H1 (cell line): ENCODE measurements around the gene PSAP. TPM values are rescaled to one million over a fixed set of nuclear protein-coding genes. Genes with fewer than 3 reads are reported as not detected.

Experiments
- polyA plus RNA-seq, 7 experiments: library from polyadenylated mRNA; depleted of rRNA in 3 of 7; stranded (reverse) in 5 of 7; unstranded in 2 of 7; fragments of >200 nt in 5 of 7; fragments of 200-250 nt in 2 of 7; gene quantifications; 1 replicate in 5 of 7; 2 replicates in 1 of 7; 4 replicates in 1 of 7; pipeline versions ENCODE4 v1.2.1 to v1.2.3, GENCODE V29; 2011 to 2013; ENCODE audit warnings: missing spikeins in 2 of 7, mixed read lengths in 2 of 7
- total RNA-seq: library from RNA; stranded (reverse); fragmentation: NEBNext Ultra II Directional; extraction: Animal tissue kit (Norgen Biotek cat#: 25700); gene quantifications from 2 replicates; pipeline ENCODE4 v1.2.1, GENCODE V29; 2021
- TF ChIP-seq, protein P1 (sequence below), 3 experiments: IDR thresholded peaks; 1 replicate in 2 of 3; 2 replicates in 1 of 3; pipeline versions ENCODE4 v1.5.1 to v1.6.1; 2011; ENCODE audit warnings: low read length in 3 of 3, mild to moderate bottlenecking in 3 of 3, inconsistent platforms in 2 of 3, low read depth in 1 of 3, moderate library complexity in 1 of 3; ENCODE audit not compliant: insufficient read depth in 1 of 3; ENCODE audit errors: control extremely low read depth in 1 of 3

The PSAP gene
- total and polyA plus RNA-seq, 2 of the 8 experiments (the other 6 are each of a cell fraction or from before 2014, with no cell fraction given), result 386 to 504 TPM

DNA sequence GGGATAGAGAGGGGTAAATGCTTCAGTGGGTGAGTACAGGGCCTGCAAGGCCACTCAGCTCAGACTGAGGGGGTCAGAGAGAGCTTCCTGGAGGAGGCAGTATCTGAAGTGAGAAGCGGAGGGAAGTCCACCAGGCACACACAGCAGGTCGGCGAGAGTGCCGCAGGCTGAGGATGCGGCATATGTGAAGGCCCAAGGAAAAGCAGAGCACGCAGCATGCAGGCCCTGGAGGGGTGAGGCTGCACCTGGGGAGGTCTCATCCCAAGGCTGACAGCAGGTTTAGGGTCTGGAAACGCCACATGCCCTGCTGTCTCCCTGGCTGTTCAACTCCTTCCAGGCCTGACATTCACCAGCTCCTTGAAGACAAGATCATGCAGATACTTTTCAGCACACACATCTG, 40.4 kb upstream of the PSAP start (continued):
- TF ChIP-seq, protein P1, sequence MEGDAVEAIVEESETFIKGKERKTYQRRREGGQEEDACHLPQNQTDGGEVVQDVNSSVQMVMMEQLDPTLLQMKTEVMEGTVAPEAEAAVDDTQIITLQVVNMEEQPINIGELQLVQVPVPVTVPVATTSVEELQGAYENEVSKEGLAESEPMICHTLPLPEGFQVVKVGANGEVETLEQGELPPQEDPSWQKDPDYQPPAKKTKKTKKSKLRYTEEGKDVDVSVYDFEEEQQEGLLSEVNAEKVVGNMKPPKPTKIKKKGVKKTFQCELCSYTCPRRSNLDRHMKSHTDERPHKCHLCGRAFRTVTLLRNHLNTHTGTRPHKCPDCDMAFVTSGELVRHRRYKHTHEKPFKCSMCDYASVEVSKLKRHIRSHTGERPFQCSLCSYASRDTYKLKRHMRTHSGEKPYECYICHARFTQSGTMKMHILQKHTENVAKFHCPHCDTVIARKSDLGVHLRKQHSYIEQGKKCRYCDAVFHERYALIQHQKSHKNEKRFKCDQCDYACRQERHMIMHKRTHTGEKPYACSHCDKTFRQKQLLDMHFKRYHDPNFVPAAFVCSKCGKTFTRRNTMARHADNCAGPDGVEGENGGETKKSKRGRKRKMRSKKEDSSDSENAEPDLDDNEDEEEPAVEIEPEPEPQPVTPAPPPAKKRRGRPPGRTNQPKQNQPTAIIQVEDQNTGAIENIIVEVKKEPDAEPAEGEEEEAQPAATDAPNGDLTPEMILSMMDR (IDR thresholded peaks at IDR 0.05; ENCODE audit: control extremely low read depth in 1 of 3, insufficient read depth in 1 of 3, low read depth in 1 of 3, low read length in 3 of 3), result no peak
- TF ChIP-seq, all 59 proteins: peak for 0
